ENCODE results near the gene TMBIM4.

DNA sequence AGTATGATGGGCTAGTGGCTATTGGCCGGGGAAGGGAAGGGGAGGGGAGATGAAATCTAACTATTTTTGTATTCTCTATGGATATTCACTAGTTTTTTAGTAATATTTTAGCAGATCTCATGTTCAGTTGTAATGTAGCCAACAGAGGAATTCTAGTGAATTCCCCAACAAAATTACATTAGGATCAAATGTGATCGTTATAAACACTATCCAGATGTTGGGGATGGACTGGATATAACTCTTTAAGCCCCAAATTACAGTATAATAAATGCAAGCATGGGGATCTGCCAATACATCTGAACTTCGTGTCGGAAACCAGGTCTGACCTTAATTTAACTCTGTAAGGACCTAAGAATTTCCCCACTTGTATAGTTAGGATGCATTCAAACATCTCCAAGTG is 60.7 kb downstream of the TMBIM4 start:
- TF ChIP-seq, protein P1, sequence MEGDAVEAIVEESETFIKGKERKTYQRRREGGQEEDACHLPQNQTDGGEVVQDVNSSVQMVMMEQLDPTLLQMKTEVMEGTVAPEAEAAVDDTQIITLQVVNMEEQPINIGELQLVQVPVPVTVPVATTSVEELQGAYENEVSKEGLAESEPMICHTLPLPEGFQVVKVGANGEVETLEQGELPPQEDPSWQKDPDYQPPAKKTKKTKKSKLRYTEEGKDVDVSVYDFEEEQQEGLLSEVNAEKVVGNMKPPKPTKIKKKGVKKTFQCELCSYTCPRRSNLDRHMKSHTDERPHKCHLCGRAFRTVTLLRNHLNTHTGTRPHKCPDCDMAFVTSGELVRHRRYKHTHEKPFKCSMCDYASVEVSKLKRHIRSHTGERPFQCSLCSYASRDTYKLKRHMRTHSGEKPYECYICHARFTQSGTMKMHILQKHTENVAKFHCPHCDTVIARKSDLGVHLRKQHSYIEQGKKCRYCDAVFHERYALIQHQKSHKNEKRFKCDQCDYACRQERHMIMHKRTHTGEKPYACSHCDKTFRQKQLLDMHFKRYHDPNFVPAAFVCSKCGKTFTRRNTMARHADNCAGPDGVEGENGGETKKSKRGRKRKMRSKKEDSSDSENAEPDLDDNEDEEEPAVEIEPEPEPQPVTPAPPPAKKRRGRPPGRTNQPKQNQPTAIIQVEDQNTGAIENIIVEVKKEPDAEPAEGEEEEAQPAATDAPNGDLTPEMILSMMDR (IDR thresholded peaks at IDR 0.05), result no peak
- no peak for TF ChIP-seq POLR2A (IDR thresholded peaks at IDR 0.05)
